WERI-Rb-1 (cell line): Measurements from ENCODE around the gene WIPI1.

Source experiments
- DNase-seq: peaks from one replicate; pipeline ENCODE4 v3.0.0-alpha.2; 2020
- H3K27ac ChIP-seq: fragments of 250-450 bp; sonication (Bioruptor Pico); 2 replicates; pipeline ENCODE4 v1.5.1; 2020; ENCODE audit warnings: mild to moderate bottlenecking, moderate library complexity
- H3K27me3 ChIP-seq: fragments of 250-450 bp; sonication (Bioruptor Pico); 2 replicates; pipeline ENCODE4 v1.5.1; 2021; ENCODE audit warnings: mild to moderate bottlenecking, low read depth, moderate library complexity; ENCODE audit not compliant: insufficient read depth, severe bottlenecking
- H3K36me3 ChIP-seq: fragments of 250-450 bp; sonication (Bioruptor Pico); 2 replicates; pipeline ENCODE4 v1.5.1; 2020; ENCODE audit warnings: mild to moderate bottlenecking, moderate library complexity
- H3K4me3 ChIP-seq: 2 replicates; pipeline ENCODE4 v1.5.1; 2011; ENCODE audit warnings: low read depth, mild to moderate bottlenecking, control low read depth, low read length
- H3K9me3 ChIP-seq: fragments of 250-450 bp; sonication (Bioruptor Pico); 2 replicates; pipeline ENCODE4 v1.5.1; 2021; ENCODE audit warnings: mild to moderate bottlenecking, moderate library complexity; ENCODE audit not compliant: severe bottlenecking
- CTCF ChIP-seq: IDR thresholded peaks from 2 replicates; pipeline ENCODE4 v1.5.1; 2011; ENCODE audit warnings: low read depth, mild to moderate bottlenecking, control low read depth, inconsistent platforms, low read length

WIPI1 gene

GRCh38 chr17:68385490-68386215 is 71.6 kb downstream of the WIPI1 start:
- Histone ChIP-seq H3K9me3 (no peaks in the 10 kb centered on the region), H3K27me3 (no peaks in the 10 kb centered on the region), H3K27ac (no peak overlapping the region), H3K36me3 (no peaks in the 10 kb centered on the region), H3K4me3 (no peak overlapping the region)
- DNase-seq, result no peak
- TF ChIP-seq CTCF, result no peak

DNA sequence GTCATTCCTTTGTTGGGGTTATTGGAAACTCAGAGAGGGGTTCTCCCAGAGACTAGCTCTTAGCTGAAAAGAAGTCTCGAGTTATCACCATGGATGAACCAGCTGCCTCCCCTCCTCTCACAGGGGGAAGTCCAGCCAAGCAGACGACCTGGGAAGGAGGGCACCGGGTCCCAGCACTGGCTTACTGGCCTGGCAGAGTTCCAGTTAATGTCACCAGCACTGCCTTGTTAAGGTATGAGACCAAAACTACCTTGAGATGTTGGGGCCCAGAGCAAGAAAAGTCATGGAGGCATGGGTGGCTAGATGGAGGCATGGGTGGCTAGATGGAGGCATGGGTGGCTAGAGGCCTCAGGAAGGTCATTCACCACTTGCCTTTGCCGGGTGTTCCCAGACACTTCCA is 72.4 kb downstream of the WIPI1 start:
- Histone ChIP-seq H3K27ac (no peak overlapping the region), H3K4me3 (no peak overlapping the region), H3K36me3 (no peaks in the 10 kb centered on the region)

DNA sequence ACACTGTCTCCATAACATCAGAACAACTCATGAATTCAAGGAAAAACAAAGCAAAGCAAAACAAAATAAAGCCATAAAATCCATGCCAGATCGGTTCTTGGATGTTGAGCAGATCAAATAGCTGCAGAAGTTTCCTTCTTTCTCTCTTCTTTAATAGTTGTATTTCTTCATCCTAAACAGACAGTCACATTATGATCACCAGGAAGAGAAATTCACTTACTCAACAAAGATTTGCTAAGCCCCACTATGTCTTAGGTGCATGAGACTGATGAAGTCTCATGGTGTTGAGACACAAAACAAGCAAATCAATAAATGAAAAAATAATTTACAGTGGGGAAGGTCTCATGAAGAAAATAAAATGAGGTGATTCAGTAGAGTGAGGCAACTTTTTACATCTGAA is 72.8 kb downstream of the WIPI1 start:
- Histone ChIP-seq H3K27ac (no peak overlapping the region), H3K36me3 (no peaks in the 10 kb centered on the region), H3K9me3 (no peaks in the 10 kb centered on the region), H3K4me3 (no peak overlapping the region), H3K27me3 (no peaks in the 10 kb centered on the region)
- TF ChIP-seq CTCF, result no peak
- no peak for DNase-seq

More for the DNA sequence above, 72.4 kb downstream of the WIPI1 start:
- no peaks in the 10 kb centered on the region for H3K9me3 ChIP-seq
- no peak for TF ChIP-seq CTCF
- no peak for DNase-seq
- H3K27me3 ChIP-seq, result no peaks in the 10 kb centered on the region

- Histone ChIP-seq H3K27me3 (no peaks in the 10 kb centered on the region), H3K36me3 (no peaks in the 10 kb centered on the region), H3K4me3 (no peak overlapping the region), H3K27ac (no peak overlapping the region), H3K9me3 (no peaks in the 10 kb centered on the region)
- DNase-seq, result no peak
- no peak for TF ChIP-seq CTCF
Measured at GRCh38 chr17:68383443-68384321, 73.6 kb downstream of the WIPI1 start.

DNA sequence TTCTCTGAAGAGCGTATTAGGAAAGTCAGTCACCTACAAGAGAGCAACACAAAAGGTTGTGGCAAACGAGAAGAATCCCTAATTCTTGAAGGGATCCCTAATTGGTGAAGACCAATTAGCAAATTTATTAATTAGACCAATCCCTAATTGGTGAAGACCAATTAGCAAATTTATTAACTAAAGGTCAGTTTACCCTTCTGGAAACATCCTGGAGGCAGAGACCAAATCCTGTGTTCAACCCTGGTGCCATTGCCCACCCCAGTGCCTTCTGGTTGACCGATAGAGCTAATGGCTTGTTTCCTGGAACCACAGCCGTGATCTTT is 74.2 kb downstream of the WIPI1 start:
- no peak overlapping the region for H3K4me3 ChIP-seq
- no peak overlapping the region for H3K27ac ChIP-seq
- no peak for TF ChIP-seq CTCF
- DNase-seq, result no peak
- no peaks in the 10 kb centered on the region for H3K9me3 ChIP-seq
- no peaks in the 10 kb centered on the region for H3K36me3 ChIP-seq
- no peaks in the 10 kb centered on the region for H3K27me3 ChIP-seq
